A673 (cell line): Measurements from ENCODE around the gene KLF4. TPM values are rescaled to one million over a fixed set of nuclear protein-coding genes. Genes with fewer than 3 reads are reported as not detected.

Experiments
- BruUV-seq: library from RNA; stranded (reverse); fragments of 400-500 nt; replicated peaks from 2 replicates; lab custom pipeline; 2021; lab: Mats Ljungman, UMichigan
- CTCF ChIA-PET: fragments of 300-600 bp; sonication (Branson Sonifier 250); formaldehyde crosslinking; loops from one replicate; lab custom pipeline; 2022; ENCODE audit warnings: antibody characterized with exemption; lab: Charles Lee
- POLR2A ChIA-PET: fragments of 300-600 bp; sonication (Branson Sonifier 250); formaldehyde crosslinking; loops from one replicate; lab custom pipeline; 2022; ENCODE audit warnings: antibody characterized with exemption; ENCODE audit not compliant: low non-redundant PET; lab: Charles Lee
- DNase-seq: peaks from one replicate; pipeline ENCODE4 v3.0.0-alpha.2; 2015; ENCODE audit warnings: low spot score
- H3K27ac ChIP-seq: fragments of 200-600 bp; sonication (generic); 2 replicates; pipeline ENCODE4 v1.5.1; 2016; ENCODE audit warnings: mixed run types, low read depth, mild to moderate bottlenecking, mixed read lengths, antibody characterized with exemption, low read length; ENCODE audit not compliant: poor library complexity, severe bottlenecking
- H3K27me3 ChIP-seq: fragments of 200-600 bp; sonication (generic); replicated peaks from 2 replicates; pipeline ENCODE4 v1.6.1; 2017; ENCODE audit warnings: mixed run types, low read depth, mild to moderate bottlenecking, mixed read lengths, antibody characterized with exemption, low read length; ENCODE audit not compliant: insufficient read depth, poor library complexity
- H3K36me3 ChIP-seq: fragments of 200-600 bp; sonication (generic); 2 replicates; pipeline ENCODE4 v1.6.1; 2016; ENCODE audit warnings: mixed run types, mild to moderate bottlenecking, mixed read lengths, antibody characterized with exemption, low read length; ENCODE audit not compliant: insufficient read depth, poor library complexity, severe bottlenecking
- H3K4me1 ChIP-seq: fragments of 200-600 bp; sonication (generic); 2 replicates; pipeline ENCODE4 v1.6.1; 2017; ENCODE audit warnings: mixed run types, mild to moderate bottlenecking, mixed read lengths, antibody characterized with exemption, low read length; ENCODE audit not compliant: insufficient read depth, poor library complexity, severe bottlenecking
- H3K4me3 ChIP-seq: fragments of 200-600 bp; sonication (generic); 2 replicates; pipeline ENCODE4 v1.5.1; 2016; ENCODE audit warnings: low read depth, mixed run types, mild to moderate bottlenecking, mixed read lengths, low read length; ENCODE audit not compliant: poor library complexity, severe bottlenecking
- H3K9me3 ChIP-seq: fragments of 200-600 bp; sonication (generic); 2 replicates; pipeline ENCODE4 v1.6.1; 2016; ENCODE audit warnings: mixed run types, low read depth, mild to moderate bottlenecking, mixed read lengths, antibody characterized with exemption, low read length; ENCODE audit not compliant: poor library complexity, severe bottlenecking
- CTCF ChIP-seq: fragments of 300-800, 200-600 bp; sonication (generic); conservative IDR thresholded peaks from 2 replicates; pipeline ENCODE4 v1.5.1; 2017; ENCODE audit warnings: low read depth, mild to moderate bottlenecking, antibody characterized with exemption, low read length, moderate library complexity, mixed read lengths
- EZH2 ChIP-seq: fragments of 200-600 bp; sonication (generic); IDR thresholded peaks from 2 replicates; pipeline ENCODE4 v1.6.1; 2017; ENCODE audit warnings: borderline replicate concordance, low read depth, mild to moderate bottlenecking, mixed read lengths, antibody characterized with exemption, low read length; ENCODE audit not compliant: poor library complexity, severe bottlenecking
- intact Hi-C: fragments of 100-400 bp; cut with micrococcal nuclease; formaldehyde crosslinking; loops from one replicate; pipeline ENCODE4 v1.10.0; 2022; ENCODE audit not compliant: unreplicated experiment
- total RNA-seq: library from RNA; stranded (reverse); gene quantifications from 2 replicates; pipeline ENCODE4 v1.2.3, GENCODE V29; 2021

The KLF4 gene
- total RNA-seq, 1 experiment from 2014 or later: 0.49 TPM

- CTCF ChIA-PET: no interaction called here
- no peaks in the 10 kb centered on the region for H3K9me3 ChIP-seq
- H3K4me3 ChIP-seq: no peak overlapping the region
- no peaks in the 10 kb centered on the region for H3K4me1 ChIP-seq
- DNase-seq: no peak
- no peaks in the 10 kb centered on the region for H3K36me3 ChIP-seq
- no peaks in the 10 kb centered on the region for H3K27me3 ChIP-seq
- POLR2A ChIA-PET: no interaction called here
- intact Hi-C loops: no loop called here
- no TSS peak for BruUV-seq
- no peak for TF ChIP-seq EZH2
- no peak overlapping the region for H3K27ac ChIP-seq
Observed at GRCh38 chr9:107443786-107444185, 45.8 kb downstream of the KLF4 start.

GRCh38 chr9:107439991-107440456 is 49.5 kb downstream of the KLF4 start:
- peaks cover 4% of the 10 kb centered on the region for H3K27me3 ChIP-seq
- DNase-seq: no peak
- BruUV-seq: no TSS peak
- POLR2A ChIA-PET: no interaction called here
- H3K4me1 ChIP-seq: no peaks in the 10 kb centered on the region
- no peaks in the 10 kb centered on the region for H3K9me3 ChIP-seq
- TF ChIP-seq EZH2 (no peak), CTCF (no peak)
- intact Hi-C loops: no loop called here
- H3K27ac ChIP-seq: no peak overlapping the region
- no peak overlapping the region for H3K4me3 ChIP-seq
- CTCF ChIA-PET: no interaction called here
- H3K36me3 ChIP-seq: no peaks in the 10 kb centered on the region

GRCh38 chr9:107438211-107439031 is 51.1 kb downstream of the KLF4 start:
- CTCF ChIA-PET: no interaction called here
- Histone ChIP-seq H3K27ac (no peak overlapping the region), H3K27me3 (peaks cover 4% of the 10 kb centered on the region), H3K9me3 (no peaks in the 10 kb centered on the region), H3K36me3 (no peaks in the 10 kb centered on the region), H3K4me1 (no peaks in the 10 kb centered on the region), H3K4me3 (no peak overlapping the region)
- intact Hi-C loops: no loop called here
- no peak for DNase-seq
- POLR2A ChIA-PET: no interaction called here
- BruUV-seq: no TSS peak
- TF ChIP-seq EZH2: no peak
- no peak for TF ChIP-seq CTCF
